IPS DF 4.7 (cell line): Measurements from ENCODE around the gene KCNH1.
"Not testable (repeated sequence)": the region's sequence is repeated elsewhere in the genome, so short reads cannot be mapped to it uniquely, and the experiment has no call there.

Experiments
- DNase-seq: peaks from one replicate; pipeline ENCODE4 v3.0.0-alpha.2; 2013; ENCODE audit warnings: low spot score; ENCODE audit errors: extremely low read depth

KCNH1 gene

DNA sequence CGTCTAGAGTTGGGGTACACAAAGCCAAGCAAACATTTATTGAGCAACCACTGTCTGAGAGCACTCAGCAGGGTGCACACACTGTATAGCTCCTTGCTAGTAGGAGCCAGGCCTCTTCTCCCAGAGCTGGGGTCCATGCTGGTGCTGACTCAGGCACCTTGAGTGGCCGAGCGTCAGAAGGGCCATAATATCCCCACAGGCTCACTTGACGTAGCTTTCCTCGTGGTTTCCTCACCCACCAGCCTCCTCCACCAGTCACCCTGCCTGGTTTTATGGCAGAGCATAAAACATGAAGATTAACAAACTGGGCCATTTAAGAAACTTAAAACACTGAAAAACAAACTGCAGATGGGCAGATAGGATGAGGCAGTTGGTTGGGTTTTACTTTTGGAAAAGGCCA, 443.7 kb downstream of the KCNH1 start:
- DNase-seq = no peak

DNA sequence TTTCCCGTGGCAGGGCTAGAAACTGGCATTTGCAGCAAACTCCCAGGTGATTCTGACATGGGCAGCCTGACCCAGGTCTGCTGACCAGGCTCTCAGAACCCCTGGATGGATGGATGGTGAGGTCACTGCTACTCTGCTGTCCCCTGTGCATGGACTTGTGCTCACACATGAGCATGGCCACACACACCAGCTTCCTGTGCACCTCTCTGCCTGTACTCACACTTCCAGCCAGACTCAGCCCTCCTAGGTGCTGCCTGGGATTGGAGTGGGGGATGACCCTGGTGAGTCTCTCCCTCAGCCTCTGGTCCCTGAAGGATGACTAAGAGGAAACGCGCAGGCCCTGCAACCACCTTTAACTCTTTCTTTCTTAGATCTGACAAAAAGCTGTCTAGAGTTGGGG, 444.1 kb downstream of the KCNH1 start:
- no peak for DNase-seq

DNA sequence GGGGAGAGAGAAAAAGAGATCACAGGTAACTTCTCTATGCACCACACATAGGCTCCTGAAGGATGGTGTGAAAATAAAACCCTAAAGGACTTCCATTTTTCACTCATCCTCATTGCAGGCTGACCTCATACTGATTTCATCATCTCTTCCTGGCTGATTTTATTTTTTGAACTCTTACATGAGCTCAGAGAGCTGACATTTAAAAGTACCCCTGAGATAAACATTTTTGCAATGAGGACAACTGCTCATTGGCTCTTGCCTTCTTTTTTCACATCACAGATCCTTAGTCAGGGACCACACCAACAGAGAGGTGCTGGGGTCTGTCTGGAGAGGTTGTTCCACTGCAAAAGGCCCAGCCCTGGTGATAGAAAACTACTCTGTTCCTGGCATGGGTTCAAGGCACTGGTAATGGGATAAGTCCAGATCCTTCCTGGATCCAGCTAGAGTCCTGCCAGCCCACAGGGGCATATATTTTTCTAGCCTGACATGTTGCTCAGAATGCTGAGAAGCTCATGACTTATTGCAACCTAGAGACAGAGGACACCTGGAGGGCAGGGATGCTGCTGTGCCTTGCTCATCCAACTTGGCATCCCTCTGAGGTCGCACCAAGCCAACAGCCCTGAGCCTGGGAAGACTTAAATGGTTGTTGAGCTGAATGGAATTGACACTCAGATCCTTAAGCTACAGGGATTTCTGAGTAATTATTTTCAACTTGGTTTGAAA, 445.3 kb downstream of the KCNH1 start:
- no peak for DNase-seq

DNA sequence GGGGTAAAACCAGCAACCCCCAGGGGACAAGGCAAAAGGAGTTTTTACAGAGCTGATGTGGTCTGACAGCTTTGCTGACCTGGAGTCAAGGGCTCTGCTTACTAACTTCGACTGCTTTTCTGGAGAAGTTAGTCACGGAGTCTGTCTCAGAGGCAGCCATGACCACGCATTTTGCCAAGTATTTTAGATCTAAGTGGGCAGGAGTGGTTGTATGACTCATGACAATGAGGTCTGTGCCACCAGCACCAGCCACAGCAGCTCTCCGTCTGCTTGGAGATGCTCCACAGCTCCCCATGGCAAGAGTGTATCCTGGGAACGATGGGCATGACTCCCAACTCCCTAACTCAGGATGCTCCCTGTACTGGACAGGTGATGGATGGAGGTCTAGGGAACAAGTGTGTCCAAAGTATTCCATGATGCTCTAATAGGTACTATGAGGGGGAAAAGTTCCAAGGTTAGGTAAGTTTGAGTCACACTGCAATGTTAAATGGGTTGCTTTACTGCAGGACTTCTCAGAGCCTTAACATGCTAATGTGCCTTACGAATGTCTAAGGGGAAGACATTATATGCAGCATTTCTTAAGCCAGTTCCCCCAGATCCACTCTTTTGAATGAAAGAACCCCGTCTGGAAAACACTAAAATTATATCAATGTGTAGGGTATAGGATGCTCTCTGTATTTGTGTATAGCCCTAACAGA, 446.2 kb downstream of the KCNH1 start:
- DNase-seq = no peak

DNA sequence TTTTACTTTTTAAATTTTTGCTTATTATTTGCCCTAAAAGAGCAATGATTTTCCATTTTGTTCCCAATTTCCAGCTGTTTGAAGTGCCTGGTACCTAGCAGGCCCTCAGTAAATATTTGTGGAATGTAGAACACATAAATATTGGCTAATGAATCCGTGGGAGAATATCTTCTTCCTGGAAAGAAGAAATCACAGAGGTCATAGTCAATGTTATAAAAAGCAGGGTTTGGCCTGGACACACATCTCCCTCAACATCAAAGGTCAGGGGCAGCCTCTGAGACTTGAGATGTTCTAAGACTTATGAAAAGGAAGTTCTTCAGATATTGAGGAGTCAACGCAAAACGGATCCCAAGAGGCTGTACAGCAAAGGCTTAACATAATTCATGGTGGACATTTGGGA, 447.1 kb downstream of the KCNH1 start:
- no peak for DNase-seq

DNA sequence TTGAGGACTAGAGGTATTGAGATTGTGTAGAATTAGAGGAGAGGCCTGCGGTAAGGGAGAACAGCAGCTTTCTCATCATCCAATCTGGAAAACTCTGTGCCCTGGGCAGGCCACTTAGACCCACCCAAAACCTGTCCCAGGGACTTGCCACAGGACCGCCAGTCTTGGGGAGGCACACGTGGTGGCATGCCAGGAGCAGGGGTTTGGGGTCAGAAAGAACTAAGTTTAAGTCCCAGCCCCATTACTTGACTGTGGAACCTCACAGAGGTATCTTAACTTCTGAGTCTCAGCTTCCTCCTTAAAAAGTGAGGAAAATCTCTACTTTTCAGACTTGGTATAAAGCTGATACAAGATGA, 448.7 kb downstream of the KCNH1 start:
- no peak for DNase-seq

DNA sequence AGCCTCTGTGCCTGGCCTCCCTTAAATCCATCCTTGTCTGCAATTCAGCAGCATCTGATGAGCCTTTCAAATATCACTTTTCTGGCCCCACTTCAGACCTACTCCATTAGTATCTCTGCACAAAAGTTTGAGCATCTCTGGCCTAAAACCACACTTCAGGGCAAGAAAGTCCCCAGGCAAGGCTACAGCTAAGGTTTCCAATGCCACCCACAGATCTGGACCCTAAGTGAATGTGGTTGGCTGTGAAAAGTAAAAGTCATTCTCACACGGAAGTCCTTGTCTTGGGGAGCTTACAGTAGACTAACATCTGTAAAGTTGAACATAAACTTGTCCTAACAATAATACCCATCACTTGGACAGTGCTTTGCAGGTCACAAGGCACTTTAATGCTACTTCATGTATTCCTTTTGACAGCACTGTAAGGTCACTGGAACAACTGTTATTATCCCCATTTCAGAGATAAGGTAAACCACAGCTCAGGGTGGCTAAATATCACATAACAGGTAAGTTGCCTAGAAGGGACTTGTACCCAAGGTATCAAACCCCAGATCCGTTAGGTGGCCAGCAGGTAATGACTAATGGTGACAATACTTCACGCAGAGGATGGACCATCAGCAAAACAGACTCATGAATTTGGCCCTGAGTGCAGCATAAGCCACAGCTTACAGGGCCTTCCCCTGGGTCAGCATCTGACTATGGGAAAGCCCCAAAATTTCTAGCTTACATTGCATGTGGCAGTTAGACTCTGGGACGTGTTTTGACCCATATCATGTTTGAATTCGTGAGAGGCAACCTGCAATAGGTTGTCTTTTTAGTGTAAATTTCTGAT, 449.3 kb downstream of the KCNH1 start:
- no peak for DNase-seq

DNA sequence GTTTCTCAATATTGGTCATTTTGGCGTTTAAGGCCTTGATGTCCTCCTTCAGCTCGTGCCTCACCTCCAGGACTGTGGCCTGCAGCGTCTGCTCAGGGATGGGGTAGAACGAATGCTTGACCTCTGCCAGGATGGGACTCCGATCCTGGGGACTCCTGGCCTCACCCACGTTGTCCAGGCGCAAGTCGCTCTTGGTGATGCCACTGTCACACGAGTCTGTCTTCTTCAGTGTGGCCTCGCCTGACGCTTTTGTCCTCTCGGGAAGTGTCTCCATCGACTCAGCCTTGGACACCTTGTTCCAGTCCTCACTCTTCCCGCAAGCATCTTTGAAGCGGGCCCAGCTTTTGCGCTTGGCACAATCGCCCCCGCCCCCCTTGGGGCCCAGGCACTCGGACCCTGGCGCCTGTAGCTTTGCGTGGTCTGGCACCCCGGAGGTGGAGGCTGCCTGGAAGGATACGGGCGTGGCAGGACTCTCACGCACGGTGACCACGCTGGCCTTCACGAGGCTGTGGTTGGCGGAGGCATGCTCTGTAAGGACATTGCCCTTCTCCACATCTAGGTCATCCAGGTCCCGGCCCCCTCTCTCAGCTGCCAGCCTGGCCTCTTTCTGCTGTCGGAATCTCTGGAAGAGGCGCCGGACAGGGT, 450.4 kb downstream of the KCNH1 start:
- DNase-seq = no peak

DNA sequence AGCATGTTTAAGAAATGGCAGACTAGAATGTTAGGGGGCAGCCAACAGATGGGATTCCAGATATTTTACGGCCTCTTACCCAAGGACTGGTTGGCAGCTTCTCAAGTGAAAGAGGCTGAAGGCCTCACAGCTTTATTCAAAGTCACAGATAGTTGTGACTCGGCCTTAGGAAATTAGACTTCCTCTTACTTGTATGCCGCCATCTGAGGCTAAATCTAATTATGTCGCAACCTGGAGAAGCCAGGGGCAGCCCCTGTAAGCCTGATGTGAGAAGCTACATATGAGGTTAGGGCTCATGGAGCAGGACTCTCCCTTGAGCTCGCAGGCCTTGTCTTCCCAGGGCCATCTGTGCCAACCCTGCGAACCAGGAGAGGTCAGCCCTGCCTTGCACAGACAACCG, 452.8 kb downstream of the KCNH1 start:
- DNase-seq = no peak

DNA sequence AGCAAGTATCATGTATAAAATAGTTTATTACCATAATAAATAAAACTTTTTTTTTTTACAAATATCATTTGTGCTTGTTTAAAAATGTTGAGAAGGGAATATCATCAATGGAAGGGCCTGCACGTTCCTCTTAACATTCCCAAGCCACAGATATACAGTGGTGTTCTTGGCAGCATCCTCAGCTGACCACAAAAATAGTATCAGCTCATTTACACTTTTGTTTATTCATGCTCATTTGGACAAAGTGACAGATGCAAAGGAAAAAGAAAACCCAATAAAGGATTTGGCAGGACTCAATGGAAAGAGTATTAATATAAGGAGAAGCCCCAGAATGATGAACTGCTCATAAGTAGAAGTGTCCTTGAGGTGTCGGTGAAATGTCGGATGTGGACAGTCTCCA, 455.6 kb downstream of the KCNH1 start:
- no peak for DNase-seq

DNA sequence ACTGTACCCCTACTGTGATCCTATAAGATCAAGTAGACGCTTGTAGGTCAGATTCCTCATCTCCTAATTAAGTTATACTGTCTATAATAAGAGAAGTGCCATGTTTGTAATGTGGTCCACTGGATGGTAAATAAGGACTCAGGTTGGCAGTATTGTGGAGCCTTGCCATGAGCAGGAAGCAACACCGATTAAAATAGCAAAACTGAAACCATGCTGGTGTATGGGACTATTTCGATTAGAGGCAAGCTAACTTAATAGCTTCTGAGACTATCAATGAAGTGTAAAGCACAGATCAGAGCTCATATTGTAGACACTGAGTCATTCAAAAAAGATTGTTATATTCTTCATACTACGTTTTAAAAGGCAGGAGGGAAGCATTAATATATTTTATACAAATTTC, 456.4 kb downstream of the KCNH1 start:
- DNase-seq = no peak

DNA sequence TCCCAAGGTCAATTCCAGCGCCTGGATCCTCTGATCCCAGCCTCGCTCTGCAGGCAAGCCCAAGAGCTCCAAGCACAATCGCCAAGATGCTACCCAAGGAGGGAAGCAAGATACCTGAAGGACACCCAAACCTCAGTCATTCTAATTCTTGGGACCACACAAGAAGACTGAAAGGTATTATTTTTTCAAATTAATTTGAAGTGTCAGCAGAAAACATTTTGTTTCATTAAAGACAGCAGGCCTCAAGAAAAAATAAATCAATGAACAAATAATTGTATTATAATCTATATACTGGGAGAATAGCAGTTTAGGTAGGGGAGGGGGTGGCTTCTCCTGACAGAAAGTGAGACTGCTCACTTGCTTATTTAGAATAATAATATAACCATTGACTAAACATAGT, 457.4 kb downstream of the KCNH1 start:
- no peak for DNase-seq

DNA sequence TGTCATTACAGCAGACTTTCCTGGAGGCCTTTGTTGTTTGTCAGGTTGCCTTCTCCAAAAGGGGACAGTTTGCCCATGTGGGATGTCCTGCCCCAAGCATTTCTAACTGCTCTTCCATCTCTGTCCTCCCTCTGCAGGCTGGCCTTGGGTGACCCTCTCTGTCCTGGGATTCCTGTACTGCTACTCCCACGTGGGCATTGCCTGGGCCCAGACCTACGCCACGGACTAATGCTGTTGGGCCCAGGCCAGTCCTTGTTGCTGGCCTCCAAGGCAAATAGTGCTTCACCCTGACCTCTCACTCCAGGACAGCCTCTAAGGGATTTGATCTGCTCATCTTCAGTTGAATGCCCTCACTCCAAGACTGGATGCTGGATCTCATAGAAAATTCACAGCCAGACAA, 459.8 kb downstream of the KCNH1 start:
- no peak for DNase-seq

DNA sequence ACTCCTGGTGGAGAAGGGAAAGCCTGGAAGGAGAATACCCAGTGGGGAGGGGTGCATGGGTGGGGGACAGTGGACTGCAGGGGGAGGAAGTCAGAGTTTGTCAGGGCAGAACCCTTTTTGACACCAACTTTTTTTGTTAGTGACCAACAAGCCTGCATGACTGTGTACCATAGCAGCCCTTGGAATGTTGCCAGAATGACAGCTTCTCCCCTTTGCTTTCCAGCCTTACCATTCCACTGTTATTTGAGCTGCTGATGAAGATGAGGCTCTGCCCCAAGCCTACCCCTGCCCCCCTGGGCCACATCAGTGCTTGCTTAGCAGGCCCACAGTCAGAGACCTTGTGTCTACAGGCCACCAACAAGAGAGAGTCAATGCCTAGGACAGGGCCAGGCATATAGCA, 464.0 kb downstream of the KCNH1 start:
- DNase-seq = no peak

DNA sequence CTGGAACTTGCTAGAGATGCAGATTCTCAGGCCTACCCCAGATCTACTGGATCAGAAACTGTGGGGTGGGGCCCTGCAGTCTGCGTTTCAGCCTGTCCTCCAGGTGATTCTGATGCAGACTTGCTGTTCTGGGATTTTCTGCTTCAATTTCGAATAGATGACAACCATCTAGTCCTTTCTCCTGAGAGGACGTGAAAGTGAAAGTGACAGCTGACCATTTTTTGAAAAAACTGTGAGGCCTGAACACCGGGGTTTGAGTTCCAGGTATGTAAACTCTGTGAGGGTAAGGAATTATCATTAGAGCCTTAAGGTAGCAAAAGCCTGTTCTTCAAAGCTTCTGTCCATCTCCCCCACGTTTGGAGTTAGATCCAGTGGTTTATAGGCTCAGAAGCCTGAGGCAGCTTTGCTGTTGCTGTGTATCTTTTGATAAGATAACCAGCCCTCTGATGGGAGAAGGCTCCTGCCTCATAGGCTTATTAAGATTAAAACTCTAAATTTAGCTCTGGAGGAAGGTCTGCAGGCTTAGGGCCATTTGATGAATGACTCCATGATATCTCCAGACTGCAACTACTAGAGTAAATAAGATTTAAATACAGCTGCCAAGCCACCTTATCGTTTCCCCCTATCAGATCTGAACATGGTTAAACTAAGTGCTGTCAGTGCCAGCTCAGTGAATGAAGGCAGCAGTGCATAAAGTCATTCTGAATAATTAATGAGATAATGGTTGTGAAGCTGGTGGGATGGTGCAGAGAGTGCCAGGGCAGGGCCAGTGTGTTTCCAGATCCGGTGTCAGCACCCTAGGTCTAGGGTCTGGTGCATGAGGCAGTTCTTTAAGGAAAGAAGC, 470.0 kb downstream of the KCNH1 start:
- no peak for DNase-seq

DNA sequence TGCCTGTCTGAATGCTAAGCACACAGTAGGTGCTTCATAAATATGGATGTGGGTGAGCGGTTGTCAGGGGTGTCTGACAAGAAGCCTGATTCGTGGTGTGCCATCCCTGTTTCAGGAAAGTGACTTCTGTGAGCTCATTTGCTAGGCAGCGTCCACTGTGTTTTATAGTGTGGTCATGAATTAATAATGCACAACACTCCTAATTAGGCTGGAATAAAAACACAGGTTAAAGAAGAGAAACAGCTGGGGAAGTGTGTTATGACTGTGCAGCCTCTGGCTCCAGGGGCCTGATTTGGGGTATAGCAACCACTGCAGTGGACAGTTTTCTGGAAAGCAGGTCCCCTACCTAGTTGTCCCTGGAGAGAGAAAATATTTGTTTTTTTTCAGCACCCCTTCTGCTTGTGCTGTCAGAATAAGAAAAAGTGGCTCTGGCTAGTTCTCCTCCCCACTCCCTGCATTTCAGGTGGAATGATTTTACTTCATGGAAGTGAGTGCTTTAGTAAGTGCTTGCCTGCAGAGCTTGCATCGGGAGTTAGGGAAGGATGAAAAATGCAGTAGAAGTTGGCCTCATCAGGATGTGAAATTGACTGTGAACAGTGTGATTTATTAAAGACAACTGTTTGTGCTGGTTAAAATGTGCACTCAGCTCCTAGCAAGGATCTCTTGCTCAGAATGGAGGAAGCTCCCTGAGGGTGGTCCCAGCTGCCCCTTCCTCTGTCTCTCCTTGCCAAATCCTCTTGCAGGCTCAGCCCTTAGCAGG, 471.5 kb downstream of the KCNH1 start:
- no peak for DNase-seq

DNA sequence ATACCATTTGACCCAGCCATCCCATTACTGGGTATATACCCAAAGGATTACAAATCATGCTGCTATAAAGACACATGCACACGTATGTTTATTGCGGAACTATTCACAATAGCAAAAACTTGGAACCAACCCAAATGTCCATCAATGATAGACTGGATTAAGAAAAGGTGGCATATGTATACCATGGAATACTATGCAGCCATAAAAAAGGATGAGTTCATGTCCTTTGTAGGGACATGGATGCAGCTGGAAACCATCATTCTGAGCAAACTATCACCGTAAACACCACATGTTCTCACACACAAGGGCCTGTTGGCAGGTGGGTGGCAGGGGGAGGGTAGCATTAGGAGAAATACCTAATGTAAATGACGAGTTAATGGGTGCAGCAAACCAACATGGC, 472.4 kb downstream of the KCNH1 start:
- DNase-seq = not testable (repeated sequence)

DNA sequence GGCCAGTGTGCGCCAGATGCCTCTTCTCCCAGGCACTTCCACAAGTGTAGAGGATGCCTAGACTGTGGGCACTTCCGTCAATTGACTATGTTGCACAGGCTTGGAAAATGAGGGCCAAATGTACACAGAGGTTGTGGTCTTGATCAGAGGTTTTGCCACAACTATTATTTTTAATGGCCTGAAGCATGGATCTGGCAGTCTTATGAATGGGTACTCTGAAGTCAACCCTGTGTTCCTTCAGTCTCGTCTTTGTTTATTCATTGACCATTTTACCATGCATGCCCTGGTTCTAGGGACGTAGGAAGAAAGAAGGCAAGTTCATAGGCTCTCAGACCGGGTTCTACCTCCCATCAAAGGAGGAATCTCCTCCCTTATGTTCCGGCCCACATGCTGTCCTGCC, 476.1 kb downstream of the KCNH1 start:
- DNase-seq = no peak

DNA sequence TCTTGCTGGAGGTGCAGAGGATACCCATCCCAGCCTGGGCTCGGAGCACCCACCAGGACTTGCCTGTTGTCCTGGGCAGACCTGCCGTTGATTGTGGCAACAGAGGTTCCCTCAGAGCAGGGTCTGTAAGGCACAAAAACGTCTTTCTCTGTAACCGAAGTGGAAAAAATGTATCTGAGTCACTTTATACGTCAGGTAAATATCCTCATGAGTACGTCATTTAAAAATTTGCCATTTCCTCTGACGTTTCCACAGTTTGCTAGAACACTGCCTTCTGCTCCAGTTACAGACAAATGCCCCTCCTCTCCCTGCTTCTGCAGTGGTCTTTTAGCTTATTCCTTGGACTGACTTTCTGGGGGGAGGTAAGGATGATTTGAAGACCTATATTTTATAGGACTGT, 478.4 kb downstream of the KCNH1 start:
- no peak for DNase-seq
